NCI-H1436 treated with DMSO at 0.1 percent for 48 hours (cell line): ENCODE measurements around the gene CD36.
"Not testable (repeated sequence)": the region's sequence is repeated elsewhere in the genome, so short reads cannot be mapped to it uniquely, and the experiment has no call there.

Source experiments
- DNase-seq: peaks from one replicate; lab custom pipeline; 2025; lab: John Stamatoyannopoulos, UW

Gene CD36

DNA sequence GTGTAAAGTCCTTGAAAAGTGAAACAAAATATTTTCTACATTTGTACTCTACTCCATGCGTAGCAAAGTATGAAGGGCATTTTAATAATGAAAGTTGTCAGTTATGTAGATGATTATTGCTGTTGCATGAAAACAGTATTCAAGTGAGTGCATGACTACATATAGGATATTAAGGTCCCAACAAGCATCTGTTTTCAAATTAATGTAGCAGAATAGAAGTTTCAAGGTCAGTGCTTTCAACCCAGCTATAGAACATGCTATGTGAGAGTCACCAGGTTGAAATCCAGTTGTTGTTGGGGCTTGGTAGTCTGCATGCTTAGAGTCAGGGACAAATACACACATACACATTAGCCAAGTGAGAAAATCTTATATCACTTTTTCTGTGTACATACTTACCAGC, 14.8 kb downstream of the CD36 start:
- DNase-seq: no peak

DNA sequence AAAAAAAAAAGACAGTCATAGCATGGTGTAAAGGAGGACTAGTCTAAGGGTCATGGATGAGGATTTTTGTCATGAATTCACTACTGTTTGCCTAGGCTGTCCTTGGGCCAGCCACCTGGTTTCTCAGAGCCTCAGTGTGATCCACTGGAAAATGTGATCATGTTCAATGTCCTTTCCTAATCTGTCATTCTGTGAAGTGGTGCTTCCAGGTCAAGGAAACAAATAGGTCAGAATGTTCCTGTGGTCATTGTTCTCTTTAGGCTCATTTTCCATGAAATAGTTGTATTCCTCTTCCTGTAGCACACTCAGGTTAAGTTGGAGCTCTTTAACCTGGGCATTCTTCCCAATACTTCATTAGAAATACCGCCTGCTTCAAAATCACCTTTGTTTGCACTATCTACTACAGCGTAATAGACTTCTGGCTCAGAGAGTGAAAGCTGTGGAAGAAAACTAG, 16.5 kb downstream of the CD36 start:
- DNase-seq: no peak

GRCh38 chr7:80656029-80656428, 17.6 kb downstream of the CD36 start:
- no peak for DNase-seq

DNA sequence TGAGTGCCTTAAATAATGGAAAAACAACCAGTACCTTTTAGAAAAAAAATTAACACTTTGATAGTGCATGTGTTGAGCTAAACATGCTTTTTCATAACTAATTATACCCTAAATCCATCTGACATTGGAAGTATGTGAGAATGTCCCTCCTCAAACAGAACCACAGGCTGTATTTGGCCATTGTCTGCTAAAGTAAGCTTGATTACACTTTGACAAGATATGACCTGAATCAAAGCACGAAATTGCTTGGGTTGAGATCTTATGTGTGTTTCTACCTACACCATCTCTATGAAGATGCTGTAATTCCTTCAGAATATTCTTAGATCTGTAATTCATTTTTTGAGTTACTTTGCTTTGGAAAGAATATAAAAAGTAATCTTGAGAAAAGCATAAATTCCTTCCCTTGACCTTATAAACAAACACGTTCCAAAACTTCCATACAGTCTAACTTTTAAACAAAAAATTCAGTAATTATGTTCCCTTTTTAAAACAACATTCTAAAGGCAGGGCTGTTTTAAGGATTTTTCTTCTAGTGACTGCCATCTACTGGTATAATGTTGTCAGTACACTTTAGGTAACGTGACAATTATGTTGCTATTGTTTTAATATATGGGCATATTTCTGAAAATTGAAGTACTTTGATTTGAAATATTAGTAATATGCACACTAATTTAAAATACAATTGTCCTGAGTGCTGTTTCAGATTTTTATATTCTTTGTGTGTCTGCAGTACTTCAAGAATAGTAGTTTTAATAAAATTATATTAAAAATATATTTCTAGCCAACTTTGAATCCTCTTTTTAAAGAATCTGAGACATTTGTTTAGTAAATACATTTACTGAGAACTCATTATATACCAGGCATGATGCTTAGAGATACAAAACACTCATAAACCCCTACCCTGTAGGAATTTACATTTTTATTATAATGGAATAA, 20.9 kb downstream of the CD36 start:
- no peak for DNase-seq

DNA sequence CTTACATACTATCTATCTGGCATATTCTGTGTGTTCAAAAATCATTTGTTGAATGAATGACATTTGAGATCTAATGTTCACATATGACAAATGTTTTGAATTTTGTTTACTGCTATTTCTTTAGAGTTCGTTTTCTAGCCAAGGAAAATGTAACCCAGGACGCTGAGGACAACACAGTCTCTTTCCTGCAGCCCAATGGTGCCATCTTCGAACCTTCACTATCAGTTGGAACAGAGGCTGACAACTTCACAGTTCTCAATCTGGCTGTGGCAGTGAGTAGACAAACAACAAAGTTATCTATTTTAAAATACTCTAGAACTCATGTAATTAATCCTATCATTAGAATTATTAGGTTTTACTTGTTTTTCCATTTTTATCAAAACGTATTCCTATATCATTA, 22.5 kb downstream of the CD36 start:
- no peak for DNase-seq

DNA sequence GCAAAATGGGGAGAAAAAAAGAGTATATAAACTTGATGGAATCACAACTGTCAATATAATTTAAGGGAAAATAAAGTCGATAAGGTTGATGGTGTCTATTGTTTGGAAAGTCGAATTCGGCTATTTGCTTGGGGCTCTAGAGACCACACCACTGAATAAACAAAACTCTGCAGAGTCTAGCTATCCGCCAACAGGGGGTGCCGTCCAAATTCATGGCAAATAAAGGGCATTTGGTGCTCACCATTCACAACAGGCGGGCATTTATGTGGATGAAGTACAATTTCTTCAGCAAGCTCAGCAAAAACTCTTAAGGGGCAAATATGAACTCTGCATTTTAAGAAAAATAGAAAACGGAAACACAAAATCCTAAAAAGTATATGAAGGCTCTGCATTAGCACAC, 23.3 kb downstream of the CD36 start:
- DNase-seq: no peak

DNA sequence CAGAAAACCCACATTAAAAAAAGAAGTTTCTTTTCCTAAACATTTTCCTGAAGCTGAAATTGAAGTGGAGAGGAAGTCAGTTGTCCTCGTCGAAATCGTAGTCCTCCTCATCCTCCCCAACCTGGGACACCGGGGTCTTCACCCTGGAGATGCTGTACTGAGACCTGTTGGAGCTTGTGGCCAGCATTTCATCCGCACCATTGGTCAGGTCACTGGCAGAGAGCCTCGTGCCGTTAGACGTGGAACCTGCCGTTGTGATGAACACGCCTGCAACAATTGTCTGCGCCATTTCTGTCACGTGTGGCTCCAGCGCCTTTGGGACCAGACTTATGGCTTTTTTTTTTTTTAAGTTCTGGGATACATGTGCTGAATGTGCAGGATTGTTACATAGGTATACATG, 23.8 kb downstream of the CD36 start:
- DNase-seq: no peak

- DNase-seq: no peak
Measured at GRCh38 chr7:80665526-80665925, 27.1 kb downstream of the CD36 start.

DNA sequence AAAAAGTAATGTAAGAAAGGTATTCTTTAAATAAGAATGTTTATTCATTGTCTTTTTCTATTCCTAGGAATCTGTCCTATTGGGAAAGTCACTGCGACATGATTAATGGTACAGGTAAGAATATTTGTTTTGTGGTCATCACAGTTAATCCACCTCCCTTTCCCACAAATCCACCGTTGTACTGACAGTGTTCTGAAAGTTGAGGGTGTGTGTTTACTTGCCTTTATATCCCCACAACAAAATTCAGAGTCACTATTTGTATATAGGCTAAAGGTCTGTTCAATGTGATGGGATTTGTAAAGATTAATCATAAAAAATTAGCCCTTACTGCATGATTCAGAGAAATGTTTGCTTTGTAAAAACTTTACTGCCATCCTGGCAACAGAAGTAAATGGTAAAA, 27.9 kb downstream of the CD36 start:
- no peak for DNase-seq

- not testable (repeated sequence) for DNase-seq
Measured at GRCh38 chr7:80669367-80669766, 30.9 kb downstream of the CD36 start.

DNA sequence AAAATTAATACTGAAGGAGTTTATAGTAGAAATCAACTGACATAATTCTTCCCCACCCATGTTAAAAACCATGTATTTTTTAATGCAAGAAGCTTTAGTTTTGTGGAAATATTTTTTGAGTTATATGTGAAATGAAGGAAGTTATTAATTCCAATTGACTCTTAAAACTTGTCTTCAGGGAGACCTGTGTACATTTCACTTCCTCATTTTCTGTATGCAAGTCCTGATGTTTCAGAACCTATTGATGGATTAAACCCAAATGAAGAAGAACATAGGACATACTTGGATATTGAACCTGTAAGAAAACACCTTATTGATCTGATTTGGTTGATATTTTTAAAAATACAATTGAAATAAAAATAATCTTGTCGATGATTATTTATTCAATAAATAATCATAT, 33.3 kb downstream of the CD36 start:
- DNase-seq: no peak

GRCh38 chr7:80675090-80675489, 36.6 kb downstream of the CD36 start:
- DNase-seq: no peak

- DNase-seq: no peak
Measured at GRCh38 chr7:80676404-80676803, 38.0 kb downstream of the CD36 start.

DNA sequence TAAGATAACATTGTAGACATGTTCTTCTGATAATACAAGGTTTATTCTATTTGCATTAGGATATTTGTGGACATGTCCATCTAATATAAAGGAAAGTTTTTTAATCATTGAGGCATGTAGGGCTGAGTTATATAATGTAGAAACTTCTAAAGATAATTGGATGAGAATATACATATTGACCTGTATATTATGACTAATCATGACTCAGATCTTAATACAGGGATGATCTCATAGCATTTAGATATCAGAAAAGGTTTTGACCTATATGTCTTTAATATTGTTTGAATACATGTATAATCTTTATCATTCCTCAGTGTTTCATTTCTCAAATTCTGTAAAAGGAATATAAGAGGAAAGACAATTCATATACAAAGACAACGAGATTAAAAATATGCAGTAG, 39.2 kb downstream of the CD36 start:
- no peak for DNase-seq

GRCh38 chr7:80678707-80679106, 40.3 kb downstream of the CD36 start:
- DNase-seq: no peak

- DNase-seq: no peak
Measured at GRCh38 chr7:80679921-80680907, 41.8 kb downstream of the CD36 start.

- no peak for DNase-seq
Measured at GRCh38 chr7:80681272-80681885, 42.9 kb downstream of the CD36 start.

DNA sequence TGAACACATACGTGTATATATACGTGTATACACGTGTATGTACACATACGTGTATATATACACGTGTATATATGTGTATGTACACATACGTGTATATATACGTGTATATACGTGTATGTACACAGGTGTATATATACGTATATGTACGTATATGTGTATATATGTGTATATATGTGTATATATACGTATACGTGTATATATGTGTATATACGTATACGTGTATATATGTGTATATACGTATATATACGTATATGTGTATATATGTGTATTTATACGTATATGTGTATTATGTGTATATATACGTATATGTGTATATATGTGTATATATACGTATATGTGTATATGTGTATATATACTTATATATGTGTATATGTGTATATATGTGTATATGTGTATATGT, 44.3 kb downstream of the CD36 start:
- DNase-seq: no peak

DNA sequence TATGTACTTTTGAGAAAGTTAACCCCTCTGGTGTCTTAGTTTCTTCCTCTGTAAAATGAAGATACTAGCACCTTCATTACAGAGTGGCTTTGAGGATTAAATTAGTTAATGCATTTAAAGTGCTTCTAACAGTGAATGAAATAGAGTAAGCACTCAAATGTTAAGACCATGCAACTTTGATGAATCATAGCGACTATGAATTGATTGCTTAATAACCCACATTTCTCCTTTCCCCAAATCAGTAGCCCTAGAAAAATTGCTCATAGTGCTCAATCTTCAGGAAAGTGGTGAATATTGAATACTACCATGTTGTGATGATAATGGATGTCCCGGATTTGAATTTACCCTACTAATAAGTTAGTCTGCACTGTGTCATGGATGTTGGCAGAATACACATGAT, 48.1 kb downstream of the CD36 start:
- DNase-seq: no peak

DNA sequence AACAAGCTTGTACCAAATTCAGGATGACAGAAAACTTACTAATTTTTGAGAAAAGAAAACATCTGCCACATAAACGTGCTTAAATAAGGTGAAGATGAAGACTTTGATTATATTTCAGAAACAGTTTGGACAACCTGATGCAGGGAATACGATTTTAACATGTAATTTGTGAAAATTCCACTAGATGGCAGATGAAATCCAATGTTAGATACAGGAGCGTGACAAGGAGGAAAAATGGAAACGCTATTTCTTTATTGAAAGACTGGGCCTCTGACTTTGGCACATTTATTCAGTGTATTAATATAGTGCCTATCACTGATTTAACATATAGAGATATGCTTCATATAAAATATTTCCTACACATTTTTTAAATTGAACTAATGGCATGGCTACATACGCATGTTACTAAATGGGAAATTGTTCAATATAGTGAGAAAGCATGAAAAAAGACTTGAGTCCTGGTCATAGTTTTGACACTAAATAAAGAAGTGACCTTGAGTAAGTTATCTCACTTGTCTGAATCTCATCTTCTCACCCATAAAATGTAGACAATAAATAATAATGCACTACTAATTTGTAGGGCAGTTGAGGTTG, 60.7 kb downstream of the CD36 start:
- no peak for DNase-seq

DNA sequence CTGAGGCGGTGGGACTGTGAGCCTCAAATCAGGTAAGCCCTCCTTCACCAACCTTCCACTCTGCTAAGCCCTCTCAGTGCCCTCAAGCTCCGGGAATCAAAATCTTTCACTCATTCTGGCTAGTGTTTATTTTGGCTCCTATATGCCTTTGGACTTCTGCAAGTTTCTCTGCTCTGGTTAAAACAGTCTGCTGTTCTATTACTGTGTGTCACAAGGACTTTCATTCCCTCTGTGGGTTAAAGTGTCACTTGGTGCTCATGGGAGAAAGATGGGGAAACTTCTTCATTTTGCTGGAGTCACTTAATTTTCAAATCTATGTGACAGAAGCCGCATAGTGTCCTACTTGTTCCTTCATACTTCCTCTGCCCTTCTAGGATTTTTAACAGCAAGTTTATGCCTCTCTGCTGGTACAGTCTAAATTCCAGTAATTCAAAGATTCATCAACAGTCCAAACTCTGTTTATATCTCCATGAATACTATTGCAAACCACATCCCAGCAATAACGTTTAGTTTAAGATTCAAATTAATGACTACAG, 61.3 kb downstream of the CD36 start:
- no peak for DNase-seq

- no peak for DNase-seq
Measured at GRCh38 chr7:80703272-80703671, 64.8 kb downstream of the CD36 start.
